Activated T-cell treated with anti-CD3 and anti-CD28 coated beads for 48 hours (primary cell): Measurements from ENCODE around the gene CRYBB3.
"Not testable (repeated sequence)": the region's sequence is repeated elsewhere in the genome, so short reads cannot be mapped to it uniquely, and the experiment has no call there.

Experiments used
- DNase-seq: peaks from one replicate; pipeline ENCODE4 v3.0.0-alpha.2; 2020; ENCODE audit warnings: low read depth

Gene CRYBB3

DNA sequence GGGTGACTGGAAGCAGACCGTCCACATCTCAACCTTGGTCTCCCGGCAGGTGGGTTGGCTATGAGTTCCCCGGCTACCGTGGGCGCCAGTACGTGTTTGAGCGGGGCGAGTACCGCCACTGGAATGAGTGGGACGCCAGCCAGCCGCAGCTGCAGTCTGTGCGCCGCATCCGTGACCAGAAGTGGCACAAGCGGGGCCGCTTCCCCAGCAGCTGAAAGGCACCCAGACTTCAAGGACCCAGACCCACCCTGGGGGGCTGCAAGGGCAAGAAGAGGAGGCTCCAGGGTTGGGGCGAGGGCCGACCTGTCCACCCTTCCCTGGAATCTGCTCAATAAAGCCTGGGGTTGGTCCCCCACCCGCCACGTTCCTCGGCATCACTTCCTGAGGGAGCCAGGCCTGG, 7.3 kb downstream of the CRYBB3 start:
- DNase-seq: no peak

DNA sequence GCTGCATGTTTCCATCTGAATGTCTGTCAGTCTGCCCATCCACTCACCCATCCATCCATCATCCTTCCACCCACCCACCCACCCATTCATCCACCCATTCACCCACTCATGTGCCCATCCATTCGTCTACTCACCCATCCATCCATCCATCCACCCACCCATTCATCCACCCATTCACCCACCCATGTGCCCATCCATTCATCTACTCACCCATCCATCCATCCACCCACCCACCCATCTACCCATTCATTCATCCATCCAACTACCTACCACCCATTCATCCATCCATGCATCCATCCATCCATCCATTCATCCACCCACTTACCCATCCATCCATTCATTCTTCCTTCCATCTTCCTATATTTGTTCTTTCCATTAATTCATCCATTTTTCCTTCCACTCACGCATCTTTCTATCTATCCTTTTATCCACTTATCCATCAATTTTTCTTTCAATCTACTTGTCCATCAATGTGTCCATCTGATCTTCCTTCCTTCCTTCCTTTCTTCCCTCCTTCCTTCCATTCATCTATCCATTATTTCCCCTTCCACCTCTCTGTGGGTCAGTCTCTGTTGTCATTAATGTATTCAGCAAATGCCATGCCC, 8.0 kb downstream of the CRYBB3 start:
- no peak for DNase-seq

DNA sequence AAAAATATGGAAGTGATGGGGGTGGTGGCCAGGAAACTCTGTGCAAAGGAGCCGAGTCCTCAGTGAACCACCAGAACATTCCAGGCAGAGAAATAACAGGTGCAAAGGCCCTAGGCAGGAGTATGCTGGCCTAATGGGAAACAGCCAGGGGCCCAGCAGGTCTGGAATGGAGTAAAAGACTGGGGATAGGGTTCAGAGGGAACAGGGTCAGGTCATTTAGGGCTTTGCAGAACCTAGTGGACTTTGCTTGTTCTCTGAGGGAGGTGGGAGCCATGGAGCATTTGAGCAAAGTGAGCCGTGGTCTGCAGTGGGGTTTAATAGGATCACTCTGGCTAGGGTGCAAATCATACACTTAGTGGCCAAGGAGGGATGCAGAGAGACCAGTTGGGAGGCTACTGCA, 8.7 kb downstream of the CRYBB3 start:
- DNase-seq: no peak

DNA sequence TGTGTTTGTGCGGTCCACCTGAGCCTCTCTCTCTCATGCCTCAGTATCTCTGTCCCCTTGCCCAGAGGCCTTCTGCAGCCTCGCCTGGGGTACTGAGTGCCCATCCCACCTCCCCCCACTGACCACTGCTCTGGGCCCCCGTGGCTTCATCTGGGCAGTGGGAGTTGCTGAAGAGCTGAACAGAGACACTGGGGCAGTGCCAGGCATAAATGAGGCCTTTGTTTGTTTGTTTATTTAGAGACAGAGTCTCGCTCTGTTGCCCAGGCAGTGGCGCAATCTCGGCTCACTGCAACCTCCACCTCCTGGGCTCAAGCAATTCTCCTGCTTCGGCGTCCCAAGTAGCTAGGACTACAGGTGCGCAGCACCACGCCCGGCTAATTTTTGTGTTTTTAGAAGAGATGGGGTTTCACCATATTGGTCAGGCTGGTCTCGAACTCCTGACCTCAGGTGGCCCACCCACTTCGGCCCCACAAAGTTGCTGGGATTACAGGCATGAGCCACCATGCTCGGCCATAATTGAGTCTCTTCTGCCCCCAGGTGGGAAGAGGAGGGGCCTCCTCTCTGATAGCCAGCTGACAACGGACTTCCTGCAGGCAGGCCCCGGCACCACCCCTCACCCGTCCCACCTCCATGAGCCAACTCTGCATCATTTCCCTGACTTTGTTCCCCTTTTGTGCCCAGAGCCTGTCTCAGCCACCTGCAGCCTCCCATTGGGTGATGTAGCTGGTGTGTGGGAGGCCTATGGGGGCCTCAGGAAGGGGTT, 9.3 kb downstream of the CRYBB3 start:
- no peak for DNase-seq

DNA sequence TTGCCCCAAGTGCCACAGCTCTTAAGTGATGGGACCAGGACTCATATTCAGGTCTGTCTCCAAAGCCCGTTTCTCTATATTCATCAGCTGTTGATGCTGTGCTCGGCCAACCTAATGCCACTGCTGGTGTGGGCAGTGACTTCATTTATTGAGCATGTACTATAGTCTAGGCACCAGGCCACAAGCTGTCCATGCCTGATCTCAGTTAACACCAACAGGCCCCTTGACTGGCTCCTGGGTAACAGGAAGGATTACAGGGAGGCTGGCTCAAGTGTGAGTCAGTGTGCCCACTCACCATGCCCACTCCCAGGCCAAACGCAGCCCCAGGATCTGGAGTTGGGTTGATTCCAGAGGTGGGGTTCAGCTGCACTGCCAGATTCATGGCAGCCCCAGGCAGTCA, 11.1 kb downstream of the CRYBB3 start:
- no peak for DNase-seq

DNA sequence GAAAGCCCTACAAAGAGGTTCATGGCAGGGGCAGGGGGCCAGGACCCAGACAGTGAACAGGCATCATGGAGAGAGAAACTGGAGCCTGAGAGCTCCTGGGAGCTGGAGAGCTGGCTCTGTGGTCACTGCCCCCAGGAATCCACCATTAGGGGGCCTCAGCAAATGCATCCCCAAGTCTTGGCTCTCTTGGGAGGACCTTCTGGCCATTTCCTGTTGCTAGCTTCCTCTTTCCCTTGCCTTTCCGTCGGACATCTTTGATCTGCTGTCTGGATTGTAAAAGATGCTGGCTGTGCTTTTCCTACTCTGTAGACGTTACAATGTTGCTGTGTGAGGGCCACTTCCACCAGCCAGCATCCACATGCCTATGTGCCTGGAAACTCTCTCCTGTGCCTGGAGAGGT, 12.7 kb downstream of the CRYBB3 start:
- DNase-seq: no peak

DNA sequence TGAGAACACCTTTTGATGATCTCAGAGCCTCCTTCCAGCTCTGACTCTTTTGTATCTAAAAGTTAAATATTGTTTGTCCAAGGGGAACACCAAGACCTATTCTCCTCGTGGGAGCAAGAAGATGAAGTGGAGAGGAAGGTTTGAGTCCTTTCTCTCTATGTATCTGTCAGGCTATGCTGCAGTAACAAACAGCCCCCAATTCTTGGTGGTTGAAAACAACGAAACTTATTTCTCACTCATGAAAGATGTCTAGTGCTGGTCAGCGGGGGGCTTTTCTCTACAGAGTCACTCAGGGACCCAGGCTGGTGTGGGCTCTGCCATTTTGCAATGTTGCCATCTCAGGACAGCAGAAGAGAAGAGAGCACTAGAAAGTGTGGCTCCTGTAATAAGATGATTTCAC, 13.6 kb downstream of the CRYBB3 start:
- DNase-seq: no peak

DNA sequence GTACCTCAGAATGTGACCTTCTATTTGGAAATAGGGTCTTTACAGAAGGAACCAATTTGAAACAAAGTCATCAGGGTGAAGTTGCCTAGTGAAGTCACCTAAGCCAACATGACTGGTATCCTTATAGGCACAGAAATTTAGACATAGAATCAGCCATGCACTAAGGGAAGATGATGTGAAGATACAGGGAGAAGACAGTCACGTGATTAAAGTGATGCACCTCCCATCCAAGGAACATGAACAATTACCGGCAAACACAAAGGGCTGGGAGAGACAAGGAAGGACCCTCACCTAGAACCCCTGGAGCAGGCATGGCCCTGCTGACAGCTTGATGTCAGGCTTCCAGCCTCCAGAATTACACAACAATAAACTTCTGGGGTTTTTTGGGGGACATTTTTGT, 16.6 kb downstream of the CRYBB3 start:
- DNase-seq: no peak

DNA sequence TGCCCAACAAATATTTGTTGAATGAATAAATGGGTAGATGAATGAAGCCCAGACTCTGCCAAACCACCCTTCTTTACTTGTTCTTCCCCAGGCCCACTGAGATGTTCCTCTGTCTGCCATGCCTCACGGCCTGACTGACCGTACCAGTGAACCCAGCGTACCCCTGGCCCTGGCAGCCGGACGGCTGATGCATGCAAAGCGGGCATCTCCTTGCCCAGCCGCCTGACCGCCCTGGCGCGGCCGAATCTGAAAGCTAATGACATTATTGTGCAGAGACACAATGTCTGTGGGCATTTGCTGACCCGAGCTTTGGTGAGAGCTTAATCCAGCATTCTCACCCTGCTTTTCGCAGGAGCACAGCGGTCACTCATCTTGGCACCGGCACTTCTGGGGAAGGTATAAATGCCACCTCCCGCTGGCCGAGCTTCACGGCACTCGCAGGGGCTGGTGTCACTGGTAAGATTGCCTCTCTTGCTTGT, 19.6 kb downstream of the CRYBB3 start, which contains the start of gene CRYBB2:
Gene CRYBB2 (plus strand): TSS at position 429 of the 479 bp plus-strand sequence. CDS start 1,791 bp downstream, outside the sequence.
- DNase-seq: no peak

DNA sequence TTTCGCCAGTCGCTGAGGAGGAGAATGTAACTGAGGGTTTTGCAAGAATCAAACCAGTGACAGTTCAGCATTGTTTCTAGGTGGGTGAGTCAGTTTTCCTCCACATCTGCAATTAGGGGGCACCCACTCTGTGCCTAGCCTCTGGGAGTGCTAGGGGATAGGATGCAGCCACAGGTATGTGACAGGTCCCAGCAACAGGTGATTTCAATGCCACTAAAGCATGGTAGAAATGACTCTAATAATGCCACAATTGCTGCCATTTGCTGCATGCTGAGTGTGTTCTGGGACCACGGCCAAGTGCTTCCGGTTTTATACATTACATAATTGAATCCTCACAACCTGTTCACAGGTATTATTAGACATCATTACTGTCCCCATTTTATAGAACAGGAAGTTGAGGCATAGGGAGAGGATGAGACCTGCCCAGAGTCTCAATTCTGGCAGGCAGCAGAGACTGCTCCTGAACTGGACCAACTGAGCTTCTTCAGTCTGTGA, 20.3 kb downstream of the CRYBB3 start:
- no peak for DNase-seq

DNA sequence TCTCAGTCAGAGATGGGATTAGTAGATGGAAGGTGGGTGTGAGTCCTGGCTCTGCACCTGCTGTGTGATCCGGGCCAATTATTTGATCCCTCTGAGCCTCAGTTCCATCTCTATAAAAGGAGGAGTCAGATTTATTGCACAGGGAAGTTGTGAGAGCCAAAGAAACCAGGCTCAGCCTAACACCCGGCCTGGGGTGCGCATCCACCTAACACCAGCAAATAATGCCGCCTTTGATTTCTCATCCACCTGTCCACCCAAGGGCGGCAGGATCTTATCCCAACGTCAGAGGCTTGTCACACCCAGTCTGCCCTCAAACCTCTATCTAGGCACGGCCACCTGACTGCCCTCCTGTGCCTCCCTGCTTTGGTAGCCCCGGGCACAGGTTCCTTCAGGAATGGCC, 22.1 kb downstream of the CRYBB3 start:
- DNase-seq: no peak

DNA sequence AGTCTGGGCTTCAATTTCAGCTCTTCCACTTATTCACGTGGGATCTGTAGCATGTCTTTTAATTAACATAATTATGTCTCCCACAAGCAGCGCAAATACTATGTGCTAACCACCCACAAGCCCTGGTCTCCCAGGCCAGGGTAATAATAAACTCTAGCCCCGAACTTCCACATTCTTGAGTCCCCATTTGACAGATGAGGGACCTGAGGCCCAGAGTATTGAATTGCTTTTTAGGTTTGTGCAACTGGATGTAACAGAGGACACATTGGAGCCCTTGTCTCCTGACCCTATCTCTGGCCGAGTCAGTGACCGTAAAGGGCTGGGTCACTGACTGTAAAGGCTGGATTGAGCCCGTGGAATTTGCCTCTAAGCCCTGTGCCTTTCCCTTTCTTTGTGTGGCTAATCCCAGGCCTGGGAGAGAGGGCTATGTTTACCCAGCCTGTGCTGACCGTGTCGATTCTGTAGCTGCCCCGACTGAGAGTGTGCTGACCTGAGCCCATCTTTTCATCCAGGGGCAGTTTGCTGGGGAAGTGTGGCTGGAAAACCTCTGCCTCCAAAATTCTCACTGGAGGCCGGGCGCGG, 23.7 kb downstream of the CRYBB3 start:
- no peak for DNase-seq

DNA sequence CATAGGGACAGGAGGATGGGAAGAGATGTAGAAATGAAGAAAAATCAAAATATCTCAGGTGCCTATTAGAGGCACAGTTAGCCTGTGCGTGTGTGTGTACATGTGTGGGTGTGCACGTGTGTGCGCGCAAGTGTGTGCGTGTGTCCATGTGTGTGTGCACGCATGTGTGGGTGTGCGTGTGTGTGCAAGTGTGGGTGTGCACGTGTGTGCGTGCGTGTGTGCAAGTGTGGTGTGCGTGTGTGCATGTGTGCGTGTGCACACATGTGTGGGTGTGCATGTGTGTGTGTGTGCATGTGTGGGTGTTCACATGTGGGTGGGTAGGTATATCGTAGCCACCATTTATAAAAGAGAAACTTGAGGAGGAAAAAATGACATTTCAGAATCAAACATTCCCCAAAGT, 29.2 kb downstream of the CRYBB3 start:
- no peak for DNase-seq

DNA sequence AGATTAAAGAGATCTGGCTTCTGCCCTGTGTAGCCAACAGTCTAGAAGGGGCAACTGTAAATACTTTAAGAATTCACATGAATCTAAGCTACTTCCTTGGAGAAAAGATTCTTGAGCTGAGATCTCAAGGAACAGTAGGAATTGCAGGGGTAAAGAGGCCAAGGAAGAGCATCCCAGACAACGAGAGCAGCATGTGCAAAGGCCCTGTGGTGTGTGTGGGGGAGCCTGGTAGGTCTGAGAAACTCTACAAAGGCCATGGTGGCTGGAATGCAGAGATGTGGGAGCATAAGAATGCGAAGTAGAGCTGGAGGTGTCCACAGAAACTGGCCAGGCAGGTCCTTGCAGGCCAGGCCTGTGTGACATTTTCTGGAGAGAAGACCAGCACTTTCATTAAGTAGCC, 31.1 kb downstream of the CRYBB3 start:
- not testable (repeated sequence) for DNase-seq

DNA sequence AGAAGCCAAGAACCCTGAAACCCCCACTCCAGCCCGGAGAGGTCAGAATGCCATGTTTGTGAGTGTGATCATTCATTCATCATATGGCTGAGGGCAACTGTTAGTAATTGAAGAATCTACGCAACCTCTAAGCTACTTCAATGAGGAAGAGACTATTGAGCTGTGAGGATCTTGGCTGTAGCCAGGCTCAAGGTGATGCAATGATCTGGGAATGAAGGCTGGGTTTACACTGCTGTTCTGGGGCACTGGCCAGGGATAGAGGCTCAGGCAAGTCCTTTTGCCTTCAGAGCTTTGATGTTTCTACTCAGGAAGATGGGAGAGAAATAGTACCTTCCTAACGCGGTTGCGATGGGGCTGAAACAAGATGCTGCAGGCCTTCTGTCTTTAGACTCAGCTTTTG, 32.6 kb downstream of the CRYBB3 start:
- no peak for DNase-seq

DNA sequence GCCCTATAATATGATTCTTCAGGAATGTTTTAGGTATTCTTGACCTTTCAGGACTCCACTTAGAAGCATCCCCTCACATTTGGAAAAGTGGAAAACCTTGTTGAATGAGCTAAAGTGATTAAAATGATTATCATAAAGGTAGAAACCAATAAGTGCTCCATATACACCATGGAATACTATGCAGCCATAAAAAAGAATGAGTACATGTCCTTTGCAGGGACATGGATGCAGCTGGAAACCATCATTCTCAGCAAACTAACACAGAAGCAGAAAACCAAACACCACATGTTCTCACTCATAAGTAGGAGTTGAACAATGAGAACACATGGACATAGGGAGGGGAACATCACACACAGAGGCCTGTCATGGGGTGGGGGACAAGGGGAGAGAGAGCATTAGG, 34.0 kb downstream of the CRYBB3 start:
- not testable (repeated sequence) for DNase-seq

DNA sequence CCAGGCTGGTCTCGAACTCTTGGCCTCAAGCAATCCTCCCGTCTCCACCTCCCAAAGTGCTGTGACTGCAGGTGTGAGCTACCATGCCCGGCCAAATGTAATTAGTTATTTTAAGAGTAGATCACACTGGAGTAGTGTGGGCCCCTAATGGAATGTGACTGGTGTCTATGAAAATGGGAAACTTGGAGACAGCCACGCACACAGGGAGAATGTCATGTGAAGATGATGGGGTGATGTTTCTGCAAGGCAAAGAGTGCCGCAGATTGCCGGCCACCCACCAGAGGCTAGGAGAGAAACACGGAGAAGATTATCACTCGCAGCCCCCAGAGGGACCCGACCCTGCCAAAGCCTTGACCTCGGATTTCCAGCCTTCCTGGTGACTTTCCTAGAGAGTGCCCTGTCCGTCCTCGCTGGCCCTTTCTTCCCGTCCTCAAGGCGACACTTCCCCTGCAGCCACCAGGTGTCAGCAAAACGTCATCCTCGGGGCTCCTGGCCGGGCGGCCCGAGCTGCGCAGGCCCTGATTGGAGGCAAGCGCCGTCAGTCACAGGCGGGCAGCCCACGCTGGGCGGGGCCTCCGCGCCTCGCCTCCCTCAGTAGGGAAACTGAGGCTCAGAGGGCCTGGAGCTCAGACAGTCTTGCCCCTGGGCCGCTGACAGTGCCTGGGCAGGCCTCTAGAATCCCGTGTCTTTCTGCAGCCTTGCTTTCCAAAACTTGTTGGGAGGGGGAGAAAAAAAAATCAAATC, 36.1 kb downstream of the CRYBB3 start:
- peak; percentile 73 for DNase-seq

DNA sequence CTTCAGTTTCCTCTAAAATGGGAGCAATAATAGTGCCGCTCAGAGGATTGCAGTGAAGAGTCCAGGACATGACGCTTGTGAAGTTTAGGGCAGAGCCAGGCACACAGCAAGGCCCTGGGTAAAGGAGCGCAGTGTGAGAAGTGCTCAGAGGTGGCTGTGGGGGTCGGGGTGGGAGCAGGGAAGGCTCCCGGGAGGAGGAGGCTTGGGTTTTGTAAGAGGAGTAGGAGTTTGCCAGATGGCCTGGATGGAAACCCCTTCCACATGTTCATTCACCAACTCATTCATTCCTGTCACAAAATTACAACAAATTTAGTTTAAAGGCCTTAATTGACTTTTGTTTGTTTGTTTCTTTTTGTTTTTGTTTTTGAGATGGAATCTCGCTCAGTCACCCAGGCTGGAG, 36.8 kb downstream of the CRYBB3 start:
- no peak for DNase-seq

DNA sequence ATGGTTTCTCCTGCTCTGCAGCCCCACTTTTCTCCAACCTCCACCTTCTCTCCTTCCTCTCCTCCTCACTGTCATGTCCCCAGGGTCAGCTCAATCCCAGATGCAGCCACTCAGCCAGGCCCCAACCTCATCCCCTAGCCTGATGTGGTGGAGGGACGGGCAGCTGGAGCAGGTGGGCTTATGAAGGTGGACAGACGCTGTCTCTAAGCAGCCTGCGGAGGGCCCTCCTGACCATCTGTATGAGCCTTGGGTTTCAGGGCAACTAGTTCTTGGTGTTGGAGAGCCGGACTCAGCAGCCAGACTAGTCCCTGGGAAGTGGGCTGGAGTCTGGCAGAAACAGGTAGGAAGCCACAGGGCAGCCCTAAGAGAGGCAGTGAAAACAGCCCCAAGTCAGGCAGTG, 37.8 kb downstream of the CRYBB3 start:
- DNase-seq: no peak

DNA sequence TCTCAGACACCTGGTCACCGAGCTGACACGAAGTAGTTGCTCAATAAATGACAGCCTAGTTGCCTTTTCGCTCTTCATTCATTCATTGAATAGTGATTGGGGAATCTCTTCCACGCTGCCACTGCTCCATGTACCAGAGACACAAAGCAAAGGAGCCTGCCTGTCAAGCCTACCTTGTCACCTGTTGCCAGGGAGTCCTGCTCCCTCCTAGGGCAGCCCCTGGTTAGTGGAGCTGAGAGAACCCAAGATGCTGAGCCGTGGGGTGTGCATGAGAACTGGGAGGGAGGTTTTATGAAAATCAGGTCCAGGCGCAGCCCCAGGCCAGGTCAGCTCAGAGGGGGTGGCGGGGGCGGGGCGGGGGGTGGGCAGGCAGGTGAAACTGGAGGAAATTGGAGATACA, 38.4 kb downstream of the CRYBB3 start:
- DNase-seq: not testable (repeated sequence)

DNA sequence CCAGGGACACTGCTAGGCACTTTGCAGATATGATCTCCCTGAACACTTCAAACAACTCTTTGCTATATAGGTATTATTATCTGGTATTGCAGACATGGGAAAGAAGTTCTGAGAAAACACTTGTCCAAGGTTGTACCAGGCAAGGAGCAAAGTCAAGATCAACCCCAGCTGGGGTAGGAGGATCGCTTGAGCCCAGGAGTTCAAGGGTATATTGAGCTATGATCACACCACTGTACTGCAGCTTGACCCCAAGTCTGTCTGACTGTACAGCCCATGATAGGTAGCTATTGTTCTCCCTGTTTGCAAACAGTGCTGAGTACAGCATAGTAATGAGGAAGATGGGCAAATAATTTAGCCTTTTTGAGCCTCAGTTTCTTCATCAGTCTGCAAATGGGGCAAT, 55.5 kb downstream of the CRYBB3 start:
- DNase-seq: not testable (repeated sequence)
